Raji (cell line): ENCODE measurements around the gene FAM131B.

Source experiments
- POLR2A ChIP-seq: IDR thresholded peaks from 2 replicates; pipeline ENCODE4 v1.6.1; 2011; ENCODE audit warnings: low read depth, low read length, control low read depth; ENCODE audit not compliant: insufficient read depth

FAM131B gene

GRCh38 chr7:143362131-143363015 is at the start of gene FAM131B:
Gene FAM131B (minus strand): TSS chr7:143362713. CDS start chr7:143362603, 110 bp downstream.
- TF ChIP-seq POLR2A: no peak

- no peak for TF ChIP-seq POLR2A
These were observed 49.6 kb upstream of the FAM131B start for GRCh38 chr7:143411976-143412708.

GRCh38 chr7:143410521-143411004 is 48.0 kb upstream of the FAM131B start:
- no peak for TF ChIP-seq POLR2A

- TF ChIP-seq POLR2A: no peak
These were observed 46.4 kb upstream of the FAM131B start, which contains the start of gene EPHA1 for GRCh38 chr7:143408686-143409561. Gene EPHA1 (minus strand): TSS chr7:143408856. CDS start chr7:143408805, 51 bp downstream.

- TF ChIP-seq POLR2A: no peak
These were observed 45.8 kb upstream of the FAM131B start for GRCh38 chr7:143408252-143408685.

GRCh38 chr7:143407287-143408251 is 45.1 kb upstream of the FAM131B start:
- no peak for TF ChIP-seq POLR2A

GRCh38 chr7:143406002-143406357 is 43.5 kb upstream of the FAM131B start:
- no peak for TF ChIP-seq POLR2A

- TF ChIP-seq POLR2A: no peak
These were observed 42.9 kb upstream of the FAM131B start for GRCh38 chr7:143405173-143406001.

GRCh38 chr7:143401265-143401664 is 38.8 kb upstream of the FAM131B start:
- TF ChIP-seq POLR2A: no peak

GRCh38 chr7:143399642-143400041 is 37.1 kb upstream of the FAM131B start:
- no peak for TF ChIP-seq POLR2A

GRCh38 chr7:143399151-143399550 is 36.6 kb upstream of the FAM131B start:
- no peak for TF ChIP-seq POLR2A

- TF ChIP-seq POLR2A: no peak
These were observed 36.1 kb upstream of the FAM131B start for GRCh38 chr7:143398616-143399015.
